ENCODE measurements around the gene BAAT. TPM values are rescaled to one million over a fixed set of nuclear protein-coding genes. Genes with fewer than 3 reads are reported as not detected.

Gene BAAT
- total and polyA plus RNA-seq, 8 donors: 0.55 TPM; not detected in 7

DNA sequence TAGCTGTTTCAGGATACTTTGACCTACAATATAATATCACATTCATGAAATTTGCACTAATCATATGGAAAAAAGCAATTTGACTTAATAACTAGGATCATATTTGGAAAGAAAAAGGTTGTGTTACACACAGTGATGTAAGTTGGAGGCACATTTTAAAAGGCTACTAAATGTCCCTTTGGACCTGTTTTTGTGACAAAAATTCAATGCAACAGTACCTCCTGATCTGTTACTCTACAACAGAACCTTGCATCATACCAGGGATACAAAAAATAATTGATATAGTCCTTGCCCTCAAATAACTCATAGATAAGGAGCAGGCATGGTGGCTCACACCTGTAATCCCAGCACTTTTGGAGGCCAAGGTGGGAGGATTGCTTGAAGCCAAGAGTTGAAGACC is 67.1 kb downstream of the BAAT start:
- H3K4me3 ChIP-seq: no peak overlapping the region
- no peak overlapping the region for H3K27ac ChIP-seq
- no peak for DNase-seq
- intact Hi-C loops (cut with DNase I; ENCODE audit: low total_unique reads): loop anchor here (10.0 kb wide), 2 partner anchors 603 to 713 kb away; no protein-coding TSS in a partner anchor
- no peaks in the 10 kb centered on the region for H3K36me3 ChIP-seq
- H3K27me3 ChIP-seq: no peaks in the 10 kb centered on the region
- no peak for TF ChIP-seq POLR2AphosphoS5 (IDR thresholded peaks at IDR 0.05)
- TF ChIP-seq, protein P1, sequence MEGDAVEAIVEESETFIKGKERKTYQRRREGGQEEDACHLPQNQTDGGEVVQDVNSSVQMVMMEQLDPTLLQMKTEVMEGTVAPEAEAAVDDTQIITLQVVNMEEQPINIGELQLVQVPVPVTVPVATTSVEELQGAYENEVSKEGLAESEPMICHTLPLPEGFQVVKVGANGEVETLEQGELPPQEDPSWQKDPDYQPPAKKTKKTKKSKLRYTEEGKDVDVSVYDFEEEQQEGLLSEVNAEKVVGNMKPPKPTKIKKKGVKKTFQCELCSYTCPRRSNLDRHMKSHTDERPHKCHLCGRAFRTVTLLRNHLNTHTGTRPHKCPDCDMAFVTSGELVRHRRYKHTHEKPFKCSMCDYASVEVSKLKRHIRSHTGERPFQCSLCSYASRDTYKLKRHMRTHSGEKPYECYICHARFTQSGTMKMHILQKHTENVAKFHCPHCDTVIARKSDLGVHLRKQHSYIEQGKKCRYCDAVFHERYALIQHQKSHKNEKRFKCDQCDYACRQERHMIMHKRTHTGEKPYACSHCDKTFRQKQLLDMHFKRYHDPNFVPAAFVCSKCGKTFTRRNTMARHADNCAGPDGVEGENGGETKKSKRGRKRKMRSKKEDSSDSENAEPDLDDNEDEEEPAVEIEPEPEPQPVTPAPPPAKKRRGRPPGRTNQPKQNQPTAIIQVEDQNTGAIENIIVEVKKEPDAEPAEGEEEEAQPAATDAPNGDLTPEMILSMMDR (IDR thresholded peaks at IDR 0.05): no peak
- no peak for TF ChIP-seq EP300 (IDR thresholded peaks at IDR 0.05)
- no peak for TF ChIP-seq POLR2A (IDR thresholded peaks at IDR 0.05)
- no peaks in the 10 kb centered on the region for H3K9me3 ChIP-seq
- peaks cover 4 to 10% (median 5%) of the 10 kb centered on the region in 4 donors for H3K4me1 ChIP-seq

DNA sequence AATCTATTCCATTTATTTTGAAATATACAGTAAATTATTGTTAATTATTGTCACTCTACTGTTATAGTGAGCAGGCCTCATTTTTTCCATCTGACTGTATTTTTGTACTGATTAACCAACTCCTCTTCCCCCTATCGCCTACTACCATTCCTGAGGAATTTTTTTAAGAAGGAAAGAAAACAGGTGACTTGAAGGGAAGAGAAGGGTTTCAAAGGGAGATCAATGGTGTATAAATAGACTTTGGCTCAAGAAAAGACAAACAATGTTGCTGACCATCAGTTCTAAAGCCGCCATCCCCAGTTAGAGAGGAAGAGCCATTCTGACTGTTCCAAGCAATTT is 69.7 kb downstream of the BAAT start:
- TF ChIP-seq EP300 (IDR thresholded peaks at IDR 0.05) (no peak), POLR2AphosphoS5 (IDR thresholded peaks at IDR 0.05) (no peak), POLR2A (IDR thresholded peaks at IDR 0.05) (no peak)
- TF ChIP-seq, protein P1 (IDR thresholded peaks at IDR 0.05): no peak

DNA sequence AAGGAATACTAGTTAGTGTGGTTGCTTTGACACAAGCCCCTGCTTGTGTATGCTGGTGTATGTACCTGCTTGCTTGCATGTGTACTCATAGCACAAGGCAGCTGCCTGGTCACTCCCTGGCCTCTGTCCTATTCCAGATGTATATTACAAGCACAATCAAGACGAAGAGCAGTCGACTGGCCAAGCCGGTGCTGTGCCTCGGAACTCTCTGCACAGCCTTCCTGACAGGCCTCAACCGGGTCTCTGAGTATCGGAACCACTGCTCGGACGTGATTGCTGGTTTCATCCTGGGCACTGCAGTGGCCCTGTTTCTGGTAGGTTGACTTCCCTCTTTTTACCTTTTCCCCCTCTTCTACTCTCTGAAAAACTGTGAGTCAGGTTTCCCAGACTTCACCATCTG is 72.1 kb downstream of the BAAT start:
- Histone ChIP-seq H3K4me3 (no peak overlapping the region), H3K4me1 (peaks cover 4 to 10% (median 7%) of the 10 kb centered on the region in 4 donors), H3K27me3 (no peaks in the 10 kb centered on the region), H3K36me3 (no peaks in the 10 kb centered on the region), H3K27ac (no peak overlapping the region), H3K9me3 (no peaks in the 10 kb centered on the region)
- no peak for DNase-seq
- intact Hi-C loops (cut with DNase I; ENCODE audit: low total_unique reads): loop anchor here (10.0 kb wide), 2 partner anchors 598 to 708 kb away; no protein-coding TSS in a partner anchor
- 80 to 90% (median 88%) methylated on average over 8 of the region's 8 CpGs for WGBS, 5 donors
- TF ChIP-seq POLR2A (IDR thresholded peaks at IDR 0.05): no peak
- TF ChIP-seq POLR2AphosphoS5 (IDR thresholded peaks at IDR 0.05): no peak

More for the DNA sequence above, 69.7 kb downstream of the BAAT start:
- Histone ChIP-seq H3K27ac (no peak overlapping the region), H3K9me3 (no peaks in the 10 kb centered on the region), H3K4me1 (peaks cover 4 to 10% (median 5%) of the 10 kb centered on the region in 4 donors), H3K27me3 (no peaks in the 10 kb centered on the region), H3K4me3 (no peak overlapping the region), H3K36me3 (no peaks in the 10 kb centered on the region)
- intact Hi-C loops (cut with DNase I; ENCODE audit: low total_unique reads): loop anchor here (10.0 kb wide), 2 partner anchors 600 to 710 kb away; no protein-coding TSS in a partner anchor
- no peak for DNase-seq
- 71 to 87% (median 79%) methylated on average over 2 of the region's 2 CpGs for WGBS, 5 donors

DNA sequence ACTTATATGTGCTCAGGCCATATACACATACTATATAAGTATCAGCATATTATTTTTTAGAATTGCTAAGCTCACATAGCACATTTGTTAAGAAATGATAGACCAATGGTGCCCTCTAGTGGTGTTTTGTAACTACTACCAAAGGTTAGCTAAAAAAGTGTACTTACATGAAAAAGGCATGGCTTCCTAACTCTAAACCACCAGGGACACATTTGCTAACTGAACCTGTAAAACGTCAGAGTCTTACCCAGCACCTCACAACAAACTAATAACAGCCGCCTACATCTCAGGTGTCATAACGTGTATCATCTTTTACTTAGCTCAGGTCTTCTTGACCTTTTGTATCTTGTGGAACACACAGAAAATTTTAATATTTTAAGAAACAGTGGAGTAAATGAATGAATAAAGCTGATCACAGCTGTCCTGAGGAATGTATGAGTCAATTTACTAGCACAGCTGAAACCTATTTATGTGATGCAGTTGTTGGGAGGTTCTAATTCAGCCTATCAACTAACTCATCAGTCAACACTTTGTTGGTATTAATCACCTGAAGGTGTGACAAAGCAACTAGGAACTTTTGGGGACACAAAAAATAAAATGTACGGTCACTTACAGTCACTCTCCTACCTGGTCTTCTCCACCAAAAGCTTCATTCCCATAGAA is 72.9 kb downstream of the BAAT start:
- H3K27ac ChIP-seq: no peak overlapping the region
- H3K36me3 ChIP-seq: no peaks in the 10 kb centered on the region
- H3K27me3 ChIP-seq: no peaks in the 10 kb centered on the region
- DNase-seq: peak in 1 of 2 donors; percentile 93
- peaks cover 4 to 15% (median 7%) of the 10 kb centered on the region in 4 donors for H3K4me1 ChIP-seq
- TF ChIP-seq EP300 (IDR thresholded peaks at IDR 0.05) (no peak), POLR2AphosphoS5 (IDR thresholded peaks at IDR 0.05) (no peak), POLR2A (IDR thresholded peaks at IDR 0.05) (no peak)
- TF ChIP-seq, protein P1 (IDR thresholded peaks at IDR 0.05): peak in 4 of 7 experiments; percentile 44 to 66 (median 62)
- H3K9me3 ChIP-seq: no peaks in the 10 kb centered on the region
- intact Hi-C loops (cut with DNase I; ENCODE audit: low total_unique reads): loop anchor here (10.0 kb wide), 2 partner anchors 597 to 707 kb away; no protein-coding TSS in a partner anchor
- WGBS, 5 donors: 23 to 26% (median 24%) methylated on average over 4 of the region's 4 CpGs
- no peak overlapping the region for H3K4me3 ChIP-seq

DNA sequence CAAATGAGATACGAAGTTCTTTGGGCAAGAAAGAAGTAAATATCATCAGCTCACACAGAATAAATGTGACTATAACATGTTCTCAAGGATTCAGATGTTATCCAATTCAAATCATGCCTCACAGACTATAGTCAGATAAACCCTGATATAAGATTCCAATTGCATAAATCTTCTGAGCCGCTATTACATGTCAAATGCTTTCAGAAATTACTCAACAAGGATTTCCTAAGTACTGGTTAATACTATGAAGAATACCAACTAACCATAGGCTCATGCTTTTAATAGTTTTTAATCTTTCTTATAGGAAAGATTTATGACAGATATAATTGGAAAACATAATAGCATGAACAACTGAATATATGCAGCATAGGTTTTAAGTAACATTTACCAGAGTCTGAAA is 73.6 kb downstream of the BAAT start:
- Histone ChIP-seq H3K9me3 (no peaks in the 10 kb centered on the region), H3K36me3 (no peaks in the 10 kb centered on the region), H3K4me3 (no peak overlapping the region), H3K4me1 (peaks cover 4 to 17% (median 7%) of the 10 kb centered on the region in 4 donors), H3K27ac (no peak overlapping the region), H3K27me3 (no peaks in the 10 kb centered on the region)
- intact Hi-C loops (cut with DNase I; ENCODE audit: low total_unique reads): loop anchor here (10.0 kb wide), 2 partner anchors 596 to 706 kb away; no protein-coding TSS in a partner anchor
- 30 to 41% (median 33%) methylated on average over 2 of the region's 2 CpGs for WGBS, 5 donors
- DNase-seq: no peak
- no peak for TF ChIP-seq POLR2AphosphoS5 (IDR thresholded peaks at IDR 0.05)
- no peak for TF ChIP-seq EP300 (IDR thresholded peaks at IDR 0.05)
- no peak for TF ChIP-seq POLR2A (IDR thresholded peaks at IDR 0.05)
- TF ChIP-seq, protein P1 (IDR thresholded peaks at IDR 0.05): no peak
